ENCODE results near the gene PRR14L.
"Not testable (repeated sequence)": the region's sequence is repeated elsewhere in the genome, so short reads cannot be mapped to it uniquely, and the experiment has no call there.

PRR14L gene

GRCh38 chr22:31753634-31754501 lies 3.9 kb upstream of the PRR14L start, which contains the start of gene DEPDC5:
Gene DEPDC5 (plus strand): TSS chr22:31754019. CDS start chr22:31754922, 903 bp downstream.
- Histone ChIP-seq H3K4me1 (ENCODE audit: insufficient read depth, low read length) (peaks cover 12% of the 10 kb centered on the region), H3K27ac (ENCODE audit: low read depth, low read length) (peak within 1 kb of the TSS; percentile 95), H3K27me3 (ENCODE audit: insufficient read depth, low read length) (no peaks in the 10 kb centered on the region), H3K9me3 (ENCODE audit: insufficient read depth, low read depth, low read length) (no peaks in the 10 kb centered on the region), H3K9ac (ENCODE audit: low read depth, low read length) (peak within 1 kb of the TSS; percentile 81), H3K36me3 (ENCODE audit: insufficient read depth, low read length) (peaks cover 8% of the 10 kb centered on the region; the same call in 1 of the 2 replicates), H3K4me3 (ENCODE audit: low read length) (peak within 1 kb of the TSS; percentile 74)
- 1% methylated on average over 62 of the region's 65 CpGs for WGBS

GRCh38 chr22:31753005-31753633 lies 3.2 kb upstream of the PRR14L start:
- peak overlapping the region; percentile 81 for H3K9ac ChIP-seq (ENCODE audit: low read depth, low read length)
- whole genome bisulfite sequencing: 6% methylated on average over 20 of the region's 20 CpGs
- H3K9me3 ChIP-seq (ENCODE audit: insufficient read depth, low read depth, low read length): no peaks in the 10 kb centered on the region
- H3K27ac ChIP-seq (ENCODE audit: low read depth, low read length): peak overlapping the region; percentile 95
- H3K36me3 ChIP-seq (ENCODE audit: insufficient read depth, low read length): peaks cover under 1% of the 10 kb centered on the region; the same call in 1 of the 2 replicates
- peaks cover 18% of the 10 kb centered on the region for H3K4me1 ChIP-seq (ENCODE audit: insufficient read depth, low read length)
- H3K4me3 ChIP-seq (ENCODE audit: low read length): peak overlapping the region; percentile 74
- H3K27me3 ChIP-seq (ENCODE audit: insufficient read depth, low read length): no peaks in the 10 kb centered on the region

- WGBS: 79% methylated on average over 7 of the region's 7 CpGs
- peak overlapping the region; percentile 81; the same call in 1 of the 2 replicates for H3K9ac ChIP-seq (ENCODE audit: low read depth, low read length)
- H3K9me3 ChIP-seq (ENCODE audit: insufficient read depth, low read depth, low read length): no peaks in the 10 kb centered on the region
- H3K27ac ChIP-seq (ENCODE audit: low read depth, low read length): peak overlapping the region; percentile 95; the same call in 1 of the 2 replicates
- peak overlapping the region; percentile 74 for H3K4me3 ChIP-seq (ENCODE audit: low read length)
- H3K27me3 ChIP-seq (ENCODE audit: insufficient read depth, low read length): no peaks in the 10 kb centered on the region
- H3K4me1 ChIP-seq (ENCODE audit: insufficient read depth, low read length): peaks cover 27% of the 10 kb centered on the region
- no peaks in the 10 kb centered on the region for H3K36me3 ChIP-seq (ENCODE audit: insufficient read depth, low read length)
Measured at GRCh38 chr22:31752096-31752847, 2.3 kb upstream of the PRR14L start.

GRCh38 chr22:31750365-31751284 lies 693 bp upstream of the PRR14L start:
- no peaks in the 10 kb centered on the region for H3K27me3 ChIP-seq (ENCODE audit: insufficient read depth, low read length)
- H3K4me3 ChIP-seq (ENCODE audit: low read length): peak overlapping the region; percentile 90
- peaks cover 28% of the 10 kb centered on the region for H3K4me1 ChIP-seq (ENCODE audit: insufficient read depth, low read length)
- 0 out of 2 replicates have a peak overlapping the region, but pooled peaks have one; percentile 19 for H3K27ac ChIP-seq (ENCODE audit: low read depth, low read length)
- no peaks in the 10 kb centered on the region for H3K9me3 ChIP-seq (ENCODE audit: insufficient read depth, low read depth, low read length)
- H3K9ac ChIP-seq (ENCODE audit: low read depth, low read length): no peak overlapping the region
- 71% methylated on average over 16 of the region's 16 CpGs for WGBS
- peaks cover 7% of the 10 kb centered on the region for H3K36me3 ChIP-seq (ENCODE audit: insufficient read depth, low read length)

- Histone ChIP-seq H3K4me3 (ENCODE audit: low read length) (peak overlapping the region; percentile 90), H3K4me1 (ENCODE audit: insufficient read depth, low read length) (peaks cover 28% of the 10 kb centered on the region), H3K9me3 (ENCODE audit: insufficient read depth, low read depth, low read length) (no peaks in the 10 kb centered on the region), H3K9ac (ENCODE audit: low read depth, low read length) (peak overlapping the region; percentile 97), H3K27ac (ENCODE audit: low read depth, low read length) (peak overlapping the region; percentile 87), H3K36me3 (ENCODE audit: insufficient read depth, low read length) (peaks cover 13% of the 10 kb centered on the region), H3K27me3 (ENCODE audit: insufficient read depth, low read length) (no peaks in the 10 kb centered on the region)
- 26% methylated on average over 2 of the region's 2 CpGs for WGBS
Measured at GRCh38 chr22:31748490-31748889, 1.4 kb downstream of the PRR14L start.

GRCh38 chr22:31747441-31747840 lies 2.5 kb downstream of the PRR14L start:
- peak overlapping the region; percentile 87 for H3K27ac ChIP-seq (ENCODE audit: low read depth, low read length)
- H3K9me3 ChIP-seq (ENCODE audit: insufficient read depth, low read depth, low read length): no peaks in the 10 kb centered on the region
- H3K27me3 ChIP-seq (ENCODE audit: insufficient read depth, low read length): no peaks in the 10 kb centered on the region
- 26% methylated on average over 3 of the region's 4 CpGs for WGBS
- H3K36me3 ChIP-seq (ENCODE audit: insufficient read depth, low read length): peaks cover 18% of the 10 kb centered on the region
- H3K4me3 ChIP-seq (ENCODE audit: low read length): peak overlapping the region; percentile 90
- H3K4me1 ChIP-seq (ENCODE audit: insufficient read depth, low read length): peaks cover 24% of the 10 kb centered on the region
- peak overlapping the region; percentile 97; the same call in 1 of the 2 replicates for H3K9ac ChIP-seq (ENCODE audit: low read depth, low read length)

GRCh38 chr22:31743871-31744270 lies 6.1 kb downstream of the PRR14L start:
- peaks cover 42% of the 10 kb centered on the region for H3K36me3 ChIP-seq (ENCODE audit: insufficient read depth, low read length)
- no peak overlapping the region for H3K4me3 ChIP-seq (ENCODE audit: low read length)
- WGBS: 95% methylated on average over 4 of the region's 7 CpGs
- no peak overlapping the region for H3K27ac ChIP-seq (ENCODE audit: low read depth, low read length)
- no peak overlapping the region for H3K9ac ChIP-seq (ENCODE audit: low read depth, low read length)
- H3K9me3 ChIP-seq (ENCODE audit: insufficient read depth, low read depth, low read length): no peaks in the 10 kb centered on the region
- peaks cover 16% of the 10 kb centered on the region; the same call in 1 of the 2 replicates for H3K4me1 ChIP-seq (ENCODE audit: insufficient read depth, low read length)
- no peaks in the 10 kb centered on the region for H3K27me3 ChIP-seq (ENCODE audit: insufficient read depth, low read length)

GRCh38 chr22:31742682-31743081 lies 7.2 kb downstream of the PRR14L start:
- Histone ChIP-seq H3K4me3 (ENCODE audit: low read length) (no peak overlapping the region), H3K27ac (ENCODE audit: low read depth, low read length) (no peak overlapping the region), H3K27me3 (ENCODE audit: insufficient read depth, low read length) (no peaks in the 10 kb centered on the region), H3K36me3 (ENCODE audit: insufficient read depth, low read length) (peaks cover 54% of the 10 kb centered on the region), H3K4me1 (ENCODE audit: insufficient read depth, low read length) (peaks cover 5% of the 10 kb centered on the region; the same call in 1 of the 2 replicates), H3K9ac (ENCODE audit: low read depth, low read length) (no peak overlapping the region), H3K9me3 (ENCODE audit: insufficient read depth, low read depth, low read length) (no peaks in the 10 kb centered on the region)
- 90% methylated on average over 1 of the region's 2 CpGs for WGBS

GRCh38 chr22:31742115-31742514 lies 7.8 kb downstream of the PRR14L start:
- H3K27ac ChIP-seq (ENCODE audit: low read depth, low read length): no peak overlapping the region
- H3K4me3 ChIP-seq (ENCODE audit: low read length): no peak overlapping the region
- no peaks in the 10 kb centered on the region for H3K9me3 ChIP-seq (ENCODE audit: insufficient read depth, low read depth, low read length)
- no peaks in the 10 kb centered on the region for H3K4me1 ChIP-seq (ENCODE audit: insufficient read depth, low read length)
- H3K27me3 ChIP-seq (ENCODE audit: insufficient read depth, low read length): no peaks in the 10 kb centered on the region
- WGBS: 90% methylated on average over 3 of the region's 3 CpGs
- H3K9ac ChIP-seq (ENCODE audit: low read depth, low read length): no peak overlapping the region
- peaks cover 56% of the 10 kb centered on the region for H3K36me3 ChIP-seq (ENCODE audit: insufficient read depth, low read length)

GRCh38 chr22:31740314-31740713 lies 9.6 kb downstream of the PRR14L start:
- 95% methylated on average over 7 of the region's 7 CpGs for WGBS
- H3K36me3 ChIP-seq (ENCODE audit: insufficient read depth, low read length): peaks cover 59% of the 10 kb centered on the region
- H3K4me3 ChIP-seq (ENCODE audit: low read length); H3K9ac ChIP-seq (ENCODE audit: low read depth, low read length); H3K4me1 ChIP-seq (ENCODE audit: insufficient read depth, low read length); H3K9me3 ChIP-seq (ENCODE audit: insufficient read depth, low read depth, low read length); H3K27ac ChIP-seq (ENCODE audit: low read depth, low read length); H3K27me3 ChIP-seq (ENCODE audit: insufficient read depth, low read length): not testable (repeated sequence)
